ENCODE results near the gene SIGLEC12. TPM values are rescaled to one million over a fixed set of nuclear protein-coding genes. Genes with fewer than 3 reads are reported as not detected.
A peak's percentile ranks its signal among the peaks of the same experiment; 100 is the strongest.

The SIGLEC12 gene
- total and polyA plus RNA-seq, 2 donors (not counting 1 experiment from before 2014, with no cell fraction given) = 0.24 TPM; not detected in 1

DNA sequence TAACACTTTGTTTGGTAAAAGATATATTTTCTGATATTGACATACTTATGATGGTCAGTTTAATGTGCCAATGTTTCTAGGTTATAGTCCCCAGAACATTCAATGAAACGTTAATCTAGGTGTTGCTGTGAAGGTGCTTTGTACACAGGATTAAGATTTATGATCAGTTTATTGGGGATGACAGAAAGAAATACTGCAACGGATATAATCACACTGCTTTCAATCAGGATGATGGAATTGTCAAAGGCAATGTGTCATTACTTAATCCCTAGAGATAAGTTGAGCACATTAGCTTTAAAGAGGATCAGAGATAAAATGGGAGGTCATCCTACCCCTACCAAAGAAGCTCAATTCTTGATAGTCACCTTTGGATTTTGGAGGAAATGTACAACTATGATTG lies 12.4 kb upstream of the SIGLEC12 start:
- DNase-seq (no peak), ATAC-seq (ENCODE audit: low read depth) (no peak)
- no peak overlapping the region for H3K27ac ChIP-seq (ENCODE audit: low read length in 2 of 2)
- intact Hi-C loops (cut with micrococcal nuclease) = loop anchor here (2.0 to 10.0 kb wide), 3 partner anchors 41 to 143 kb away; no protein-coding TSS in a partner anchor
- H3K36me3 ChIP-seq (replicated peaks in 1 of 2; ENCODE audit: control extremely low read depth in 1 of 2, control insufficient read depth in 1 of 2, extremely low read depth in 1 of 2, insufficient read depth in 2 of 2, low read length in 1 of 2) = peaks cover 0 to 5% of the 10 kb centered on the region in 2 experiments
- peaks cover 0 to 4% (median 0%) of the 10 kb centered on the region in 4 experiments for H3K27me3 ChIP-seq (replicated peaks in 1 of 4; ENCODE audit: control extremely low read depth in 1 of 4, control insufficient read depth in 3 of 4, insufficient read depth in 4 of 4, low read length in 3 of 4)
- no peak overlapping the region for H2AFZ ChIP-seq (ENCODE audit: insufficient read depth, low read depth, low read length, poor library complexity, severe bottlenecking)
- Mint-ChIP-seq H3K27me3 (peaks cover 5% of the 10 kb centered on the region), H3K4me3 (no peak overlapping the region), H3K4me1 (peaks cover 7% of the 10 kb centered on the region), H3K9me3 (ENCODE audit: insufficient read depth) (peaks cover 2% of the 10 kb centered on the region), H3K27ac (no peak overlapping the region)
- TF ChIP-seq EZH2 (IDR thresholded peaks at IDR 0.05; ENCODE audit: borderline replicate concordance, insufficient read depth, low read depth, low read length, poor library complexity, severe bottlenecking) = no peak
- TF ChIP-seq, protein P1, sequence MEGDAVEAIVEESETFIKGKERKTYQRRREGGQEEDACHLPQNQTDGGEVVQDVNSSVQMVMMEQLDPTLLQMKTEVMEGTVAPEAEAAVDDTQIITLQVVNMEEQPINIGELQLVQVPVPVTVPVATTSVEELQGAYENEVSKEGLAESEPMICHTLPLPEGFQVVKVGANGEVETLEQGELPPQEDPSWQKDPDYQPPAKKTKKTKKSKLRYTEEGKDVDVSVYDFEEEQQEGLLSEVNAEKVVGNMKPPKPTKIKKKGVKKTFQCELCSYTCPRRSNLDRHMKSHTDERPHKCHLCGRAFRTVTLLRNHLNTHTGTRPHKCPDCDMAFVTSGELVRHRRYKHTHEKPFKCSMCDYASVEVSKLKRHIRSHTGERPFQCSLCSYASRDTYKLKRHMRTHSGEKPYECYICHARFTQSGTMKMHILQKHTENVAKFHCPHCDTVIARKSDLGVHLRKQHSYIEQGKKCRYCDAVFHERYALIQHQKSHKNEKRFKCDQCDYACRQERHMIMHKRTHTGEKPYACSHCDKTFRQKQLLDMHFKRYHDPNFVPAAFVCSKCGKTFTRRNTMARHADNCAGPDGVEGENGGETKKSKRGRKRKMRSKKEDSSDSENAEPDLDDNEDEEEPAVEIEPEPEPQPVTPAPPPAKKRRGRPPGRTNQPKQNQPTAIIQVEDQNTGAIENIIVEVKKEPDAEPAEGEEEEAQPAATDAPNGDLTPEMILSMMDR (IDR thresholded peaks at IDR 0.05) = no peak
- POLR2A ChIA-PET = no interaction called here
- no peak overlapping the region for H3K4me2 ChIP-seq (replicated peaks; ENCODE audit: low read depth, low read length, poor library complexity, severe bottlenecking)
- CTCF ChIA-PET = interaction anchor here (0.6 to 6.1 kb wide), 24 partner anchors 7 to 145 kb away, joined by 3 to 102 read pairs (median 6); partner anchors contain the start of genes SIGLEC10 and SIGLEC6
- H3K79me2 ChIP-seq (ENCODE audit: control insufficient read depth, insufficient read depth, low read length) = no peaks in the 10 kb centered on the region
- H3K9ac ChIP-seq (ENCODE audit: low read length) = no peak overlapping the region
- H3K9me3 ChIP-seq (ENCODE audit: control extremely low read depth in 1 of 3, control insufficient read depth in 2 of 3, insufficient read depth in 1 of 3, low read length in 2 of 3) = peaks cover 0 to 6% (median 3%) of the 10 kb centered on the region in 3 donors
- H4K20me1 ChIP-seq (ENCODE audit: control insufficient read depth, insufficient read depth, low read length, poor library complexity, severe bottlenecking) = no peaks in the 10 kb centered on the region
- H3K4me3 ChIP-seq (ENCODE audit: control extremely low read depth in 1 of 5, extremely low read depth in 1 of 5, insufficient read depth in 1 of 5, low read depth in 2 of 5, low read length in 4 of 5) = no peak overlapping the region
- WGBS (ENCODE audit: insufficient coverage) = 17% methylated on average over 1 of the region's 2 CpGs
- peaks cover 6 to 7% of the 10 kb centered on the region in 2 donors for H3K4me1 ChIP-seq (ENCODE audit: control insufficient read depth in 2 of 2, insufficient read depth in 2 of 2, low read length in 2 of 2)

DNA sequence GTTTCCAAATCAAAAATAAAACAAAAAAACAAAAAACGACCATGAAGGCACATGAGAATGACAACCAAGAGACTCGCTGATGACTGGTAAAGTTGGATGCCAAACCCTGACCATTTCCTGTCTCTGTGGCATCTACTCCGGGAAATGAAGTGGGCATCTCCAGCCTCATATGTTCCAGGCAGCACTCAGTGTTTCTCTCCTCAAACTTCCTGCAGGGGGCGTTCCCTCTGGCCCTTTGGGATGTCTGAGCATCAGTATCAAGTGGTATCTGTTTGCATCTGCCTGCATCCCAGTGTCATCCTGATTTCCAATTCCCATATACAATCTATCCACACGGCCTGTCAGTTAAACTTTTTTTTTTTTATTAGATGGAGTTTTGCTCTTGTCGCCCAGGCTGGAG lies 9.8 kb upstream of the SIGLEC12 start:
- WGBS (ENCODE audit: insufficient coverage) = 26% methylated on average over 4 of the region's 6 CpGs
- peak; percentile 23 for DNase-seq
- TF ChIP-seq, protein P1 (IDR thresholded peaks at IDR 0.05) = no peak
- TF ChIP-seq EZH2 (IDR thresholded peaks at IDR 0.05; ENCODE audit: borderline replicate concordance, insufficient read depth, low read depth, low read length, poor library complexity, severe bottlenecking) = no peak
- H3K4me2 ChIP-seq (replicated peaks; ENCODE audit: low read depth, low read length, poor library complexity, severe bottlenecking) = no peak overlapping the region
- H3K4me1 ChIP-seq (ENCODE audit: control insufficient read depth in 2 of 2, insufficient read depth in 2 of 2, low read length in 2 of 2) = peaks cover 6 to 7% of the 10 kb centered on the region in 2 donors
- H3K9ac ChIP-seq (ENCODE audit: low read length) = no peak overlapping the region
- H3K4me1 Mint-ChIP-seq = peaks cover 7% of the 10 kb centered on the region
- H3K27me3 Mint-ChIP-seq = peaks cover 5% of the 10 kb centered on the region
- H3K36me3 ChIP-seq (replicated peaks in 1 of 2; ENCODE audit: control extremely low read depth in 1 of 2, control insufficient read depth in 1 of 2, extremely low read depth in 1 of 2, insufficient read depth in 2 of 2, low read length in 1 of 2) = no peaks in the 10 kb centered on the region
- H3K79me2 ChIP-seq (ENCODE audit: control insufficient read depth, insufficient read depth, low read length) = no peaks in the 10 kb centered on the region
- no peaks in the 10 kb centered on the region for H4K20me1 ChIP-seq (ENCODE audit: control insufficient read depth, insufficient read depth, low read length, poor library complexity, severe bottlenecking)
- no peak overlapping the region for H3K27ac ChIP-seq (ENCODE audit: low read length in 2 of 2)
- POLR2A ChIA-PET = no interaction called here
- no peak for ATAC-seq (ENCODE audit: low read depth)
- H3K9me3 Mint-ChIP-seq (ENCODE audit: insufficient read depth) = no peaks in the 10 kb centered on the region
- no peak overlapping the region for H3K27ac Mint-ChIP-seq
- no peak overlapping the region for H2AFZ ChIP-seq (ENCODE audit: insufficient read depth, low read depth, low read length, poor library complexity, severe bottlenecking)
- CTCF ChIA-PET = interaction anchor here (1.9 kb wide), 1 partner anchor 146 kb away, joined by 7 read pairs; no protein-coding TSS in a partner anchor
- no peak overlapping the region for H3K4me3 ChIP-seq (ENCODE audit: control extremely low read depth in 1 of 5, extremely low read depth in 1 of 5, insufficient read depth in 1 of 5, low read depth in 2 of 5, low read length in 4 of 5)
- intact Hi-C loops (cut with micrococcal nuclease) = loop anchor here (10.0 kb wide), 1 partner anchor 87 kb away; no protein-coding TSS in a partner anchor
- H3K4me3 Mint-ChIP-seq = no peak overlapping the region
- H3K27me3 ChIP-seq (replicated peaks in 1 of 4; ENCODE audit: control extremely low read depth in 1 of 4, control insufficient read depth in 3 of 4, insufficient read depth in 4 of 4, low read length in 3 of 4) = peaks cover 0 to 4% (median 0%) of the 10 kb centered on the region in 4 experiments
- no peaks in the 10 kb centered on the region for H3K9me3 ChIP-seq (ENCODE audit: control extremely low read depth in 1 of 3, control insufficient read depth in 2 of 3, insufficient read depth in 1 of 3, low read length in 2 of 3)
